Fibroblast of skin of left quadriceps (primary cell): ENCODE measurements around the gene IFNA13.

Source experiments
- DNase-seq, 2 experiments: peaks; one replicate each; pipeline ENCODE4 v3.0.0-alpha.2; 2013; ENCODE audit warnings: low read depth in 2 of 2

Gene IFNA13

GRCh38 chr9:21357479-21358460 is 10.1 kb downstream of the IFNA13 start:
- DNase-seq: peak; percentile 6 to 9

- DNase-seq: no peak
Measured at GRCh38 chr9:21350787-21351186, 17.1 kb downstream of the IFNA13 start, which contains the start of gene IFNA6. IFNA6 (minus strand) TSS chr9:21350887; CDS start chr9:21350887, 0 bp downstream.

DNA sequence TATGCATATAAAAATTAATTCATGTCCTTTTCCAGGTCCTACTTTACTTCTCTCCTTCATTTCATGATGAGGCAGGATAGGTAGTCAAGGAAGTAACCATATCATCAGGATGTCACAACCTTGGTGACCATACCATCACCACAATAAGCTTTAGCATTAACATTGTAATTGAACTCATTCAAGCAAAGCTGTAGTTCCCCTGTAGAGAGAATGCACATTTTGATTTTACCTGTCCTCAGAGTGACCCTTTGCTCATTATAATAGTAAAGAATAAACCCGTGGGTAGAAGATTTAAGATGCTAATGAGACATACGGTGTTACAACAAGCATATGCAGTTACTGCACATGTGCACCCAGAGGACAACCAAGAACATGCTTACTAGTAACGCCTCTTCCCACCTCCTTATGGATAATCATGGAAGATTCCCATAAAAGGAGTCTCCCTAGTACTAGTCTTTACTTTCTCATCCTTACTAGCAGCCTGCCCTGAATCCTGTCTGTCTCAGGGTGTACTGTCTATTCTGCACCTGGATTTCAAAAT is 19.4 kb downstream of the IFNA13 start:
- DNase-seq: no peak

DNA sequence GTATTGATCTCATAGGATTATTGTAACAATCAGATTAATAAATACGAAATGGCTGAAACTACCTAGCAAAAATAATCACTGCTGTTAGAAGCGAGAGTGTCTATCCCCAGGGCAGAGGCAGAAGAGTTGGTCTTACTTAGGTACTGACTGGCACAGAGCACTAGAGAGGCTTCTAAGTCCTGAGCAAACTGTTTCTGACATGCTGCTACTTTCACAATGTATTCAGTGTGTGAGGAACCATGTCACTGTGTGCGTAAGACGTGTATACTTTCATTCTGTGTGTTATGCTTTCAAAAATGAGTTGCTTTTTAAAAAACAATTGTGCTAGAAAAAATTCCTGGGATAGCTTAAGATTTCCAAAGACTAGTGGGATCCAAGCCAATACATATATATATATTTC is 27.1 kb downstream of the IFNA13 start:
- no peak for DNase-seq

- DNase-seq: no peak
Measured at GRCh38 chr9:21336457-21336856, 31.4 kb downstream of the IFNA13 start.

DNA sequence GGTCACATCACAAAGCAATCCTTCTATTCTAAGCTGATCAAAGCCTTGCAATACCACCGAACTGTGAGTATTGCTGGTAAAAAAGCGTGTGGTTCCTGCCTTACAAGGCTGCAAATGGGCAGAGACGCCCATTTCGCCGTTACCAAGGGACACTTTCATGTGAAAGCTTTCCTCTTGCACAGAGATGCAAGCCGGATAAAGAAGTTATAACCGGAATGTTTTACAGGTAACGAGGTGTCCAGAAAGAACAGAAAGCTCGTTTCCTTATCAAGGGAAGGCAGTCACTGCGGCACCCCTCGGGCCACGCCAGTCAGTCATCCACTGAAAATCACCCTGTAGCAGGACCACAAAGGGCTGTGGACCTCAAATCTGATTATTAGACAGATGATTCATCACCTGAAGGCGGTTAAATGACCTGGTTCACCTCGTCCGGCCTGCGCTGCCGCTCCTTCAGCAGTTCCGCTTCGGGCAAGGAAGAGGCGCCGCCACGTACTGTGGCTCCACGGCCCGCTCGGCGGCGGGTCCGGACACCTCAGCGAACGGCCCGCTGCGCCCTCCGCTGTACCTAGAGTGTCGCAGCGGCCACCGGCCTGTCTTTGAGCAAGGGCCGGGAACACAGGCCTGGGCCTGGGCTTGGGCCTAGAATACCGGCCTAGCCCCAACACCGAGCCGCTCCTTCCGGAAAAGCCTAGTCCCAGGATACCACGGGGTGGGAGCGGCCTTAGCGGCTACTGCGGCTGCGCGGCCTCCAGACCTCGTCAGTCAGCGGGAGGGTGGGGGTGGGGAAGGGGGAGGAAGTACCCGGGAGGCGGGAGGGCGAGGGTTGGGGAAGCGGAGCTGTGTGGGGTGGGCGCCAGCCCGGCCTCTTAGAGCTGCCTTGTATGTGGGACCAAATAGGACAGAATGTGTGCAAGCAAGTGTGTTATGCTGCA is 32.9 kb downstream of the IFNA13 start, which contains the start of gene KLHL9:
Gene KLHL9, minus strand, starts transcription at position 704 of the 932 bp plus-strand sequence. Its CDS starts 545 bp downstream, at position 159.
- peak; percentile 85 to 87 for DNase-seq

GRCh38 chr9:21333226-21333625 is 34.6 kb downstream of the IFNA13 start:
- no peak for DNase-seq

- no peak for DNase-seq
Measured at GRCh38 chr9:21331676-21332402, 36.0 kb downstream of the IFNA13 start.

- DNase-seq: peak; percentile 18 to 21
Measured at GRCh38 chr9:21326526-21327139, 41.2 kb downstream of the IFNA13 start.

DNA sequence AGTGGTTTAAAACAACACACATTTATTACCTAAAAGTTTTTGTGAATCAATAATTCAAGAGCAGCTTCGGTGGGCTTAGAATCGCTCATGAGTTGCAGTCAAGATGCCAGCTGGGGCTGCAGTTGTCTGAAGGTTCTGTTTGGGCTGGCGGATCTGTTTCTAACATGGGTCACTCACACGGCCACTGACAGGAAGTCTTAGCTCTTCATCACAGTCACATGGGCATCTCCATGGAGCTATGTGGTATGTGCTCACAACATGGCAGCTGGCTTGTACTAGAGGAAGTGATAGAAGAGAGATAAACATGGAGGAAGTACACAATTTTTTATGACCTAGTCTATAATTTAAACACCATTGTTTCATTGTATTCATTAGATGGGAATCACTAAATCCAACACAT is 43.8 kb downstream of the IFNA13 start:
- DNase-seq: no peak

GRCh38 chr9:21322911-21323461 is 44.9 kb downstream of the IFNA13 start:
- no peak for DNase-seq

GRCh38 chr9:21320465-21320864 is 47.4 kb downstream of the IFNA13 start:
- DNase-seq: no peak

DNA sequence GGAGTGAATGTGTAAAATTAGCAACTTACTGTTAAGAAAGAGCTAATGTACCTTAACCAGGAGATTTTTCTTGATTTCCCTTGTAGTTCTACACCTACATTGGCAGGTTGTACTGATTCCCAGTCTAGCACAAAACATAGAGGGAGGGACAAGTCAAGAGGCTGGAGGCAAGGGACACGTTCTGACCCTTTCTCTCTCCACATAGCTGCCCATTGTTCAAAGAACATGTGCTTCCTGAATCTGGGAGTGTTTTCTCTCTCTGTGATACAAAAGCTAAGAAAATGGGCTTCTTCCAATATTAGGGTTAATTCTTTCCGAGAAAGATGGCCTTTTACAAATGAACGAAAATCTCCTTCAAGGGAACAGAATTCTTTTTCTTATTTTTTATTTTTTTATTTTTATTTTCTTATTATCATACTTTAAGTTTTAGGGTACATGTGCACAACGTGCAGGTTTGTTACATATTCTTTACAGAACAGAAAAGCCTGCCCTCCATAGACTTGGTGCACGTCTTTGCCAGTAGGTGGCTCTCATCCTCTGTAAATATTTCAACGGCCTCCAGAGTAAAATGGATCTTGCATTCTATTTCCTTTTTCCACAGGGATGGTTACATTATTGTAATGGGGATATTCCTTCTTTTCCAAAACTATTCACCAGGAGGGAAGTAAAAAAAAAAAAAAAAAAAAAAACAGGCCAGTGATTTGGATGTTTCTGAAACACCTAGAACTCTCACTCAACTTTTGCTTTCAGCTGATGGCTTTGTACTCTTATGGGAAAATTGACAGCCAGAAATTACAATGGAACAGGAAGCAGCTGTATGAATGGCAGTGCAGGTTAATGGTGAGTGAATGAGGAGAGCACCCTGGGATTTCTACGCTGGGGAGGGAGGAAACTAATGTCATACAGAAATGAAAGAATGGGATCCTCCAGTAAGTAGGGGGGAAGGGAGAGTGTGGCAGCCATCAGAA is 49.6 kb downstream of the IFNA13 start:
- peak in 1 of 2 experiments; percentile 25 for DNase-seq
